T-helper 17 cell (primary cell): Measurements from ENCODE around the gene CRYM. TPM values are rescaled to one million over a fixed set of nuclear protein-coding genes. Genes with fewer than 3 reads are reported as not detected.

Experiments
- ATAC-seq: fragments of 150-1000 bp; cut with Tn5 transposase; 2 replicates; pipeline ENCODE4 v1.10.0; 2021; ENCODE audit warnings: mild to moderate bottlenecking, moderate library complexity
- DNase-seq, 3 donors: peaks; one replicate each; pipeline versions ENCODE4 v3.0.0 to v3.0.0-alpha.2; 2020 to 2021
- H3K9me3 ChIP-seq: one replicate; pipeline ENCODE4 v1.7.0; 2013; ENCODE audit warnings: low read length, mild to moderate bottlenecking; ENCODE audit not compliant: control insufficient read depth, poor library complexity, severe bottlenecking
- H3K27ac Mint-ChIP-seq: one replicate; pipeline ENCODE4 v1.8.0; 2022; ENCODE audit warnings: mild to moderate bottlenecking, moderate library complexity, mixed read lengths
- H3K27me3 Mint-ChIP-seq: one replicate; pipeline ENCODE4 v1.8.0; 2022; ENCODE audit warnings: mixed read lengths
- H3K36me3 Mint-ChIP-seq: one replicate; pipeline ENCODE4 v1.8.0; 2022; ENCODE audit warnings: low read depth, mixed read lengths
- H3K4me1 Mint-ChIP-seq: one replicate; pipeline ENCODE4 v1.8.0; 2022; ENCODE audit warnings: mild to moderate bottlenecking, mixed read lengths
- H3K4me3 Mint-ChIP-seq: one replicate; pipeline ENCODE4 v1.8.0; 2022; ENCODE audit warnings: mild to moderate bottlenecking, moderate library complexity, mixed read lengths
- total RNA-seq, 4 donors: library from RNA in 2 of 4; stranded (reverse) in 2 of 4; gene quantifications; one replicate each; pipeline ENCODE4 v1.2.3 and lab custom pipeline; 2022 to 2026

CRYM gene
- total RNA-seq, 2 donors from 2014 or later: 0.94 TPM; not detected in 1

DNA sequence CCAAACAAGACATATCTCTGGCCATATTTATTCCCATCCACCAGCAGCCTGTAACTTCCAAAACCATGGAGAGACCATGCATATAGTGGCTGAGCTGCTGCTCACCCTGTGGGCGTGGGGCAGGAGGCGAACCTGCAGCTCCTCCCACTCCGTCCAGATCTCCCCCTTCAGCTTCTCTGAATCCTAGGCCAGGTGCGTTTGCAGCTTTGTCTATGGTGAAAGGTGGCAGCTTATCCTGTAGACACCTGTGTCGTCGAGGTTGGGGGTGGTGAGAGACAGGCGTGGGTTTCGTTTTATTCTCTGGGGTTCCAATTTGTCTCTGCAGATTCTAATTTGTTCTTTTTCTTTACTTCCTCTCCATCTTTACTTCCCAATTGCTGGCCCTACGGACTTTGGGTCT lies 54.3 kb downstream of the CRYM start:
- ATAC-seq: no peak
- H3K36me3 Mint-ChIP-seq: peaks cover 7% of the 10 kb centered on the region
- no peaks in the 10 kb centered on the region for H3K9me3 ChIP-seq
- no peak overlapping the region for H3K27ac Mint-ChIP-seq
- no peak overlapping the region for H3K4me3 Mint-ChIP-seq
- DNase-seq: no peak
- H3K27me3 Mint-ChIP-seq: peaks cover 62% of the 10 kb centered on the region
- peaks cover 9% of the 10 kb centered on the region for H3K4me1 Mint-ChIP-seq

DNA sequence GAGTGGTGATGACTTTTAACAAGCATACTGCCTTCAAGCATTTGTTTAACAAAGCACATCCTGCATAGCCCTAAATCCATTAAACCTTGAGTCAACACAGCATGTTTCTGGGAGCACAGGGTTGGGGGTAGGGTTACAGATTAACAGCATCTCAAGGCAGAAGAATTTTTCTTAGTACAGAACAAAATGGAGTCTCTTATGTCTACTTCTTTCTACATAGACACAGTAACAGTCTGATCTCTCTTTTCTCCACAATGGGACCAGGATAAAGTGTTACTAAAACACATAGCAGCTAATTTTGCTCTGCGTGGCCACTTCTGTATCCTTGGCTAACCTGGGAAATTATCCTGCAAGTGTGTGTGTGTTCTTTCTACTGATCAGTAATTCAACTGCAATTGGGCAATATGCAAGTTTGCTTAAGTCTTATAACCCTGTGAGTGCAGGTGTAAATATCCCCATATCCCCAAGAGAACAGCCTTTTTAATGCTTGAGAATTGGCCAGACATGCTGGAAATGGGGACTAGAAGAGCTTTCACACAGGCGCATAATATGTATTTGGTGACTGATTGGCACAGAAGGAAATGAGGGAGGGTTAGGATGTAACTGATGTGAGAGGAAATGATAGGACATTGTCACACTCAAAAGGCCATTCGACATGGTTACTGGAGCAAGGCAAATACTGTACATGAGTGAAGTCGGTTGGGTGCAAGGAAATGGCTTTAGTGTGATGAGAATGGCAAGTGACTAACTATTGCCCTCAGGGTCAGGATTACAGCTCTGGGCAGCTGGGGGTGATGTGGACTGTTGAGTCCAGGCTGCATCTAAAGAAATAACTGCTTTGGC lies 55.4 kb downstream of the CRYM start:
- no peak overlapping the region for H3K4me3 Mint-ChIP-seq
- H3K9me3 ChIP-seq: no peaks in the 10 kb centered on the region
- H3K36me3 Mint-ChIP-seq: peaks cover 7% of the 10 kb centered on the region
- ATAC-seq (no peak), DNase-seq (no peak)
- H3K27ac Mint-ChIP-seq: no peak overlapping the region
- H3K4me1 Mint-ChIP-seq: peaks cover 9% of the 10 kb centered on the region
- H3K27me3 Mint-ChIP-seq: peaks cover 57% of the 10 kb centered on the region

DNA sequence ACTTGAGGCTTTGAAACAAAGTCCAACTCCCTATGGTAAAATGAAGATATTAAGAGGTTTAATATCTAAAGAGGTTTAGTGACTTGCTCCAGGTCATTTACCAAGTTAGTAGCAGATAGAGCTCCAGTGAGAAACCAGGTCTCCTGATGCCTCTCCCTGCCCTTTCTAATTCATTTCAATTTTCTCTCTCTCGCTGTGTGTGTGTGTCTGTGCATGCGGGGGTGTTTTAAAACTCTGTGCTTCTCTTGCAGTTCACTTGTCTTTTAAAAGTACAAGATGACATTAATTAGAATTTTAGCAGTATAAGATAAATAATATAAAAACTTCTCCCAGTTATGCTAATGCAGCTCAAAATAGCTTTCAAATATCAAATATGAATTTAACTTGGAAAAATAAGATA lies 58.5 kb downstream of the CRYM start:
- no peaks in the 10 kb centered on the region for H3K9me3 ChIP-seq
- Mint-ChIP-seq H3K27ac (no peak overlapping the region), H3K4me1 (peaks cover 6% of the 10 kb centered on the region), H3K4me3 (no peak overlapping the region), H3K27me3 (peaks cover 58% of the 10 kb centered on the region), H3K36me3 (peaks cover 7% of the 10 kb centered on the region)
- no peak for DNase-seq
- ATAC-seq: no peak

DNA sequence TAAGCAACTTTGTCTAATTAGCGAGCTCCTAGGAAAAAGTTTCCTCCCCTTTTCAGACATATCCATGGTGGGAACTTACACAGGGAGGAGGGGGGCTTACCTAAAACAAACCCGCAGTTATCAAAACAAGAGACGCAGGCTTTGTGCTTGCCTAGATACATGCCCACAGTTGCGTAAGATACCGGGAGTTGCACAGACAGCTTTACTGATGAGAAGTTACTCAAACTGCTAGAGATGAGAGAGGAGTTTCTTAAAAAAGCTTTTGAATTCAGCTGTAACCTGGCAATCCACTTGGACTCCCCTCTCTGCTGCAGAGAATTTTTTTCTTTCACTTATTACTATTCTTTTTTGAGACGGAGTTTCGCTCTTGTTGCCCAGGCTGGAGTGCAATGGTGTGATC lies 59.9 kb downstream of the CRYM start:
- H3K36me3 Mint-ChIP-seq: peaks cover 7% of the 10 kb centered on the region
- H3K9me3 ChIP-seq: no peaks in the 10 kb centered on the region
- peaks cover 56% of the 10 kb centered on the region for H3K27me3 Mint-ChIP-seq
- no peak for ATAC-seq
- no peak overlapping the region for H3K27ac Mint-ChIP-seq
- no peak overlapping the region for H3K4me3 Mint-ChIP-seq
- DNase-seq: no peak
- peaks cover 6% of the 10 kb centered on the region for H3K4me1 Mint-ChIP-seq

DNA sequence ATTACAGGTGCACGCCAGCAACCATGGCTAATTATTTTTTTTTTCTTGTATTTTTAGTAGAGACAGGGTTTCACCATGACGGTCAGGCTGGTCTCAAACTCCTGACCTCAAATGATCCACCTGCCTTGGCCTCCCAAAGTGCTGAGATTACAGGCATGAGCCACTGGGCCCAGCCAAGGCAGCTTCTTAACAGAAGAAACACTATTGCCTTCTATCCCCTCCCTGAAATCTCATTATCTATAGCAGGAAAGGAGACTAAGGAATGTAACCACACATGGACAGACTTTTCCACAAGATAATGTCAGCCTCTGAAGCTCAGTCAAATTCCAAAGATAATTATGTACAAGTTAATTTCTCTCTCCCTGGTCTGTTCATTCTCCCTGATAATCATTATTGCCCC lies 61.0 kb downstream of the CRYM start:
- H3K27me3 Mint-ChIP-seq: peaks cover 51% of the 10 kb centered on the region
- no peak for DNase-seq
- no peak for ATAC-seq
- no peak overlapping the region for H3K27ac Mint-ChIP-seq
- no peaks in the 10 kb centered on the region for H3K9me3 ChIP-seq
- H3K4me1 Mint-ChIP-seq: peaks cover 3% of the 10 kb centered on the region
- peaks cover 4% of the 10 kb centered on the region for H3K36me3 Mint-ChIP-seq
- H3K4me3 Mint-ChIP-seq: no peak overlapping the region

DNA sequence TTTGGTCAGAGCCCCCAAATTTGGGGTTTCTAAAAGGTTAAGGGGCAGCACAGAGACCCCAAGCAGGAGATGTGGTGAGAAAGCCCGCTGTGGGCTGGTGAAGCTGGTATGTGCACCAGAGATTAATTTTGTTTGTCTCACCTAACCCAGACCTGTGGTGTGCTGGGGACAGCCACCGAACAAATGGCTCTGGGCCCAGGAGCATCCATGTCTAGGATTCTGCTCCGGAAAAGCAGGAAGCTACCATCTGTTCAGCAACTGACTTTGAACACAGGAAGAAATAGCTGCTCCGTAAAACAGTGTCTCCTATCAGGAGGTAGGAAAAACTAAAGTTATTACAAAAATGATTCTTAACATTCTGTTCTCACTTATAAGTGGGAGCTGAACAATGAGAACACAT lies 64.0 kb downstream of the CRYM start:
- H3K4me3 Mint-ChIP-seq: no peak overlapping the region
- H3K9me3 ChIP-seq: no peaks in the 10 kb centered on the region
- DNase-seq: no peak
- H3K4me1 Mint-ChIP-seq: no peaks in the 10 kb centered on the region
- peaks cover 56% of the 10 kb centered on the region for H3K27me3 Mint-ChIP-seq
- H3K27ac Mint-ChIP-seq: no peak overlapping the region
- peaks cover 3% of the 10 kb centered on the region for H3K36me3 Mint-ChIP-seq
- no peak for ATAC-seq

DNA sequence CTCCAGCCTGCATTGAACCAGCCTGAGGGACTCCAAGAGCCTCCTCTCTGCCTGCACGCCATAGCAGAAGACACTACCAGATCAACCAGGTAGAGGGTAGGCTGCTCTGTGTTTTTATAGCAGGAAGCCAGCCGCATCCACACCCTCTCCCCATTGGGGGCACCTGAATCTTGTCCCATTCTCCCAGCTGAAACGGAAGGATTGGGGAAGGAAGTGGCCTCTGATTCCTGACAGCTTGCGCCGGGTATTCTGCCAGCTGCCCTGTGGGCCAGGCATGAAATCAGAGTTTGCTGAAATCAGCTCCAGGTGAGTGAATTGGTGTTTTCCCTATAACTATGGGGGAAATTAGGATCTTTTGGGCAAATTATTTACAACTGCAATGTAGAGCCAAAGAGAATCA lies 66.6 kb downstream of the CRYM start, which contains the start of gene ZP2:
Gene ZP2, minus strand, starts transcription at position 89 of the 400 bp plus-strand sequence. Its CDS starts 27 bp downstream, at position 62.
- no peak within 1 kb of the TSS for H3K27ac Mint-ChIP-seq
- peaks cover 3% of the 10 kb centered on the region for H3K36me3 Mint-ChIP-seq
- H3K4me1 Mint-ChIP-seq: no peaks in the 10 kb centered on the region
- DNase-seq (no peak), ATAC-seq (no peak)
- no peaks in the 10 kb centered on the region for H3K9me3 ChIP-seq
- H3K27me3 Mint-ChIP-seq: peaks cover 60% of the 10 kb centered on the region
- H3K4me3 Mint-ChIP-seq: no peak within 1 kb of the TSS

Other genes starting within 250 kb of the CRYM start
- gene DNAH3, start 127.4 kb downstream of the CRYM start, total RNA-seq: under 1 TPM in 1 of 2 donors, not detected in 1; 0.10 TPM
- gene LDAF1, start 119.6 kb downstream of the CRYM start, total RNA-seq: 10 to 100 TPM in 1 of 2 donors, 1 to 10 TPM in 1; 9.5 to 15.8 TPM
- gene ZP2, start 66.7 kb downstream of the CRYM start, total RNA-seq: not detected
- gene ANKS4B, start 44.6 kb downstream of the CRYM start, total RNA-seq: not detected